ENCODE measurements around the gene CCL7. TPM values are rescaled to one million over a fixed set of nuclear protein-coding genes. Genes with fewer than 3 reads are reported as not detected.

Gene CCL7
- total RNA-seq, 2 donors from 2014 or later = 0.72 TPM; not detected in 1

- Histone ChIP-seq H3K27me3 (no peaks in the 10 kb centered on the region), H3K27ac (peak overlapping the region; percentile 20), H3K9ac (ENCODE audit: low read depth in 2 of 2, low read length in 2 of 2) (no peak overlapping the region), H3K4me3 (no peak overlapping the region), H3K36me3 (no peaks in the 10 kb centered on the region), H3K9me3 (no peaks in the 10 kb centered on the region), H3K4me1 (no peaks in the 10 kb centered on the region)
- no peak for DNase-seq
- intact Hi-C loops (cut with DNase I) = no loop called here
- TF ChIP-seq CTCF (IDR thresholded peaks at IDR 0.05) = no peak
Observed at GRCh38 chr17:34234616-34235015, 35.4 kb upstream of the CCL7 start.

- peak; percentile 41 for DNase-seq
- no peaks in the 10 kb centered on the region for H3K27me3 ChIP-seq
- no peaks in the 10 kb centered on the region for H3K4me1 ChIP-seq
- intact Hi-C loops (cut with DNase I) = no loop called here
- peak overlapping the region; percentile 20 for H3K27ac ChIP-seq
- H3K9ac ChIP-seq (ENCODE audit: low read depth in 2 of 2, low read length in 2 of 2) = no peak overlapping the region
- H3K9me3 ChIP-seq = no peaks in the 10 kb centered on the region
- no peak overlapping the region for H3K4me3 ChIP-seq
- no peaks in the 10 kb centered on the region for H3K36me3 ChIP-seq
- TF ChIP-seq CTCF (IDR thresholded peaks at IDR 0.05) = no peak
Observed at GRCh38 chr17:34235389-34236028, 34.5 kb upstream of the CCL7 start.

- intact Hi-C loops (cut with DNase I) = no loop called here
- no peaks in the 10 kb centered on the region for H3K4me1 ChIP-seq
- peak overlapping the region; percentile 20 for H3K27ac ChIP-seq
- H3K4me3 ChIP-seq = no peak overlapping the region
- no peak for DNase-seq
- no peaks in the 10 kb centered on the region for H3K36me3 ChIP-seq
- no peak for TF ChIP-seq CTCF (IDR thresholded peaks at IDR 0.05)
- no peaks in the 10 kb centered on the region for H3K9me3 ChIP-seq
- H3K9ac ChIP-seq (ENCODE audit: low read depth in 2 of 2, low read length in 2 of 2) = no peak overlapping the region
- H3K27me3 ChIP-seq = no peaks in the 10 kb centered on the region
Observed at GRCh38 chr17:34236281-34236892, 33.6 kb upstream of the CCL7 start.

GRCh38 chr17:34237458-34237857 lies 32.6 kb upstream of the CCL7 start:
- intact Hi-C loops (cut with DNase I) = no loop called here
- no peak for TF ChIP-seq CTCF (IDR thresholded peaks at IDR 0.05)
- H3K9me3 ChIP-seq = no peaks in the 10 kb centered on the region
- DNase-seq = no peak
- H3K4me3 ChIP-seq = no peak overlapping the region
- no peaks in the 10 kb centered on the region for H3K36me3 ChIP-seq
- no peaks in the 10 kb centered on the region for H3K4me1 ChIP-seq
- no peak overlapping the region for H3K9ac ChIP-seq (ENCODE audit: low read depth in 2 of 2, low read length in 2 of 2)
- no peak overlapping the region for H3K27ac ChIP-seq
- no peaks in the 10 kb centered on the region for H3K27me3 ChIP-seq

DNA sequence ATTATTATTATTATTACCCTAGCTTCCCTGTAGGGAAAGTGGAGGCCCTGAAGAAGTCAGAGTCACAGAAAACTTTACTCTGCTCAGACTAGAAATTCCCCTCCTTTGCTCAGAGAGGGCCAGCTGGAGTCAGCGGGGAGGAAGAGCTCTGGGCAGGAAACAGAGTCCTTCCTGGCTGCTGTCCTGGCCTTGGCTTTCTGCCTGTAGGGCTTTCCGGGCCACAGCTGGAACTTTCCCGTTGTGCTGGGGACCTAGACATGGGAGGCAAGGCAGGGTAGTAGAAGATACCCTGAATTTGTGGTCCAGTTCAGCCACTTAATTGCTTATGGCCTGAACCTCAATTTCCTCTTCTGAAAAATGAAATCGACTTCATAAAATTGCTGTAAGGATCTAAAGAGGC lies 29.0 kb upstream of the CCL7 start:
- H3K27me3 ChIP-seq = no peaks in the 10 kb centered on the region
- intact Hi-C loops (cut with DNase I) = no loop called here
- H3K27ac ChIP-seq = peak overlapping the region; percentile 9
- peak; percentile 61 for DNase-seq
- no peaks in the 10 kb centered on the region for H3K36me3 ChIP-seq
- H3K9me3 ChIP-seq = no peaks in the 10 kb centered on the region
- no peak overlapping the region for H3K4me3 ChIP-seq
- H3K4me1 ChIP-seq = no peaks in the 10 kb centered on the region
- no peak for TF ChIP-seq CTCF (IDR thresholded peaks at IDR 0.05)
- no peak overlapping the region for H3K9ac ChIP-seq (ENCODE audit: low read depth in 2 of 2, low read length in 2 of 2)
